SJSA1 (cell line): ENCODE data around the gene NHS. TPM values are rescaled to one million over a fixed set of nuclear protein-coding genes. Genes with fewer than 3 reads are reported as not detected.

Experiments used
- DNase-seq, 2 experiments: peaks; one replicate each; pipeline ENCODE4 v3.0.0-alpha.2; 2015 to 2020; ENCODE audit warnings: low spot score in 2 of 2, low read depth in 1 of 2
- H3K27ac ChIP-seq: fragments of 250-450 bp; sonication (Bioruptor Pico); 2 replicates; pipeline ENCODE4 v1.5.1; 2020; ENCODE audit warnings: mild to moderate bottlenecking, moderate library complexity
- H3K27me3 ChIP-seq: fragments of 250-450 bp; sonication (Bioruptor Pico); replicated peaks from 2 replicates; pipeline ENCODE4 v1.5.1; 2020; ENCODE audit warnings: mild to moderate bottlenecking, moderate library complexity
- H3K36me3 ChIP-seq: fragments of 250-450 bp; sonication (Bioruptor Pico); 2 replicates; pipeline ENCODE4 v1.5.1; 2020; ENCODE audit warnings: mild to moderate bottlenecking
- H3K4me1 ChIP-seq: fragments of 250-450 bp; sonication (Bioruptor Pico); replicated peaks from 2 replicates; pipeline ENCODE4 v1.6.1; 2021; ENCODE audit warnings: mild to moderate bottlenecking
- H3K4me3 ChIP-seq: fragments of 250-450 bp; sonication (Bioruptor Pico); 2 replicates; pipeline ENCODE4 v1.5.1; 2020; ENCODE audit warnings: mild to moderate bottlenecking
- H3K9me3 ChIP-seq: fragments of 250-450 bp; sonication (Bioruptor Pico); replicated peaks from 2 replicates; pipeline ENCODE4 v1.5.1; 2020; ENCODE audit warnings: mild to moderate bottlenecking
- total RNA-seq: library from RNA; depleted of rRNA; stranded (reverse); fragments of >200 nt; shearing (Covaris generic); gene quantifications from 2 replicates; pipeline ENCODE4 v1.2.3, GENCODE V29; 2014

Gene NHS
- total RNA-seq, 1 experiment from 2014 or later, result 2.6 TPM

GRCh38 chrX:17703201-17703600 lies 328.2 kb downstream of the NHS start:
- H3K27me3 ChIP-seq, result no peaks in the 10 kb centered on the region
- H3K27ac ChIP-seq, result peak overlapping the region; percentile 80
- peak in 1 of 2 experiments; percentile 36 for DNase-seq
- H3K36me3 ChIP-seq, result no peaks in the 10 kb centered on the region
- peaks cover 26% of the 10 kb centered on the region for H3K4me1 ChIP-seq
- H3K4me3 ChIP-seq, result no peak overlapping the region
- no peaks in the 10 kb centered on the region for H3K9me3 ChIP-seq

GRCh38 chrX:17705211-17705610 lies 330.2 kb downstream of the NHS start:
- H3K27ac ChIP-seq, result no peak overlapping the region
- H3K4me1 ChIP-seq, result peaks cover 26% of the 10 kb centered on the region
- H3K4me3 ChIP-seq, result no peak overlapping the region
- no peaks in the 10 kb centered on the region for H3K27me3 ChIP-seq
- H3K36me3 ChIP-seq, result no peaks in the 10 kb centered on the region
- no peak for DNase-seq
- no peaks in the 10 kb centered on the region for H3K9me3 ChIP-seq

GRCh38 chrX:17706676-17707075 lies 331.7 kb downstream of the NHS start:
- H3K9me3 ChIP-seq, result no peaks in the 10 kb centered on the region
- H3K4me3 ChIP-seq, result no peak overlapping the region
- H3K36me3 ChIP-seq, result no peaks in the 10 kb centered on the region
- no peaks in the 10 kb centered on the region for H3K27me3 ChIP-seq
- no peak for DNase-seq
- H3K27ac ChIP-seq, result no peak overlapping the region
- H3K4me1 ChIP-seq, result peaks cover 26% of the 10 kb centered on the region

GRCh38 chrX:17707731-17708130 lies 332.7 kb downstream of the NHS start:
- no peak for DNase-seq
- Histone ChIP-seq H3K4me1 (peaks cover 19% of the 10 kb centered on the region), H3K27me3 (no peaks in the 10 kb centered on the region), H3K27ac (no peak overlapping the region), H3K4me3 (no peak overlapping the region), H3K36me3 (no peaks in the 10 kb centered on the region), H3K9me3 (no peaks in the 10 kb centered on the region)

GRCh38 chrX:17710871-17711301 lies 335.9 kb downstream of the NHS start:
- H3K4me1 ChIP-seq, result peaks cover 7% of the 10 kb centered on the region
- no peaks in the 10 kb centered on the region for H3K36me3 ChIP-seq
- no peaks in the 10 kb centered on the region for H3K27me3 ChIP-seq
- DNase-seq, result no peak
- no peak overlapping the region for H3K27ac ChIP-seq
- H3K4me3 ChIP-seq, result no peak overlapping the region
- no peaks in the 10 kb centered on the region for H3K9me3 ChIP-seq

GRCh38 chrX:17713288-17713687 lies 338.3 kb downstream of the NHS start:
- H3K27me3 ChIP-seq, result no peaks in the 10 kb centered on the region
- H3K4me1 ChIP-seq, result no peaks in the 10 kb centered on the region
- H3K9me3 ChIP-seq, result no peaks in the 10 kb centered on the region
- H3K36me3 ChIP-seq, result no peaks in the 10 kb centered on the region
- no peak for DNase-seq
- no peak overlapping the region for H3K4me3 ChIP-seq
- no peak overlapping the region for H3K27ac ChIP-seq

- Histone ChIP-seq H3K9me3 (no peaks in the 10 kb centered on the region), H3K27ac (no peak overlapping the region), H3K4me1 (no peaks in the 10 kb centered on the region), H3K4me3 (no peak overlapping the region), H3K36me3 (no peaks in the 10 kb centered on the region), H3K27me3 (no peaks in the 10 kb centered on the region)
- no peak for DNase-seq
These were observed 343.7 kb downstream of the NHS start for GRCh38 chrX:17718649-17719165.

GRCh38 chrX:17719711-17720110 lies 344.7 kb downstream of the NHS start:
- no peaks in the 10 kb centered on the region for H3K4me1 ChIP-seq
- no peak for DNase-seq

GRCh38 chrX:17721715-17722114 lies 346.7 kb downstream of the NHS start:
- no peaks in the 10 kb centered on the region for H3K36me3 ChIP-seq
- H3K9me3 ChIP-seq, result no peaks in the 10 kb centered on the region

More at GRCh38 chrX:17719711-17720110, 344.7 kb downstream of the NHS start:
- H3K9me3 ChIP-seq, result no peaks in the 10 kb centered on the region
- H3K36me3 ChIP-seq, result no peaks in the 10 kb centered on the region
- no peak overlapping the region for H3K4me3 ChIP-seq
- no peaks in the 10 kb centered on the region for H3K27me3 ChIP-seq
- no peak overlapping the region for H3K27ac ChIP-seq

GRCh38 chrX:17725181-17725580 lies 350.2 kb downstream of the NHS start:
- Histone ChIP-seq H3K4me3 (no peak overlapping the region), H3K4me1 (no peaks in the 10 kb centered on the region), H3K27me3 (no peaks in the 10 kb centered on the region), H3K36me3 (no peaks in the 10 kb centered on the region), H3K27ac (no peak overlapping the region), H3K9me3 (no peaks in the 10 kb centered on the region)
- no peak for DNase-seq

More at GRCh38 chrX:17721715-17722114, 346.7 kb downstream of the NHS start:
- Histone ChIP-seq H3K27me3 (no peaks in the 10 kb centered on the region), H3K4me1 (no peaks in the 10 kb centered on the region), H3K27ac (no peak overlapping the region), H3K4me3 (no peak overlapping the region)
- no peak for DNase-seq

GRCh38 chrX:17732138-17732783 lies 357.3 kb downstream of the NHS start:
- DNase-seq, result no peak
- H3K4me3 ChIP-seq, result no peak overlapping the region
- no peaks in the 10 kb centered on the region for H3K9me3 ChIP-seq
- H3K27ac ChIP-seq, result no peak overlapping the region
- 0 out of 2 replicates have a peak, but pooled peaks cover 3% of the 10 kb centered on the region for H3K4me1 ChIP-seq
- H3K27me3 ChIP-seq, result no peaks in the 10 kb centered on the region
- no peaks in the 10 kb centered on the region for H3K36me3 ChIP-seq

- H3K27ac ChIP-seq, result no peak overlapping the region
- no peaks in the 10 kb centered on the region for H3K9me3 ChIP-seq
- H3K27me3 ChIP-seq, result no peaks in the 10 kb centered on the region
- no peaks in the 10 kb centered on the region for H3K36me3 ChIP-seq
- H3K4me3 ChIP-seq, result no peak overlapping the region
- no peak for DNase-seq
- 0 out of 2 replicates have a peak, but pooled peaks cover 3% of the 10 kb centered on the region for H3K4me1 ChIP-seq
These were observed 360.4 kb downstream of the NHS start for GRCh38 chrX:17735406-17735805.

GRCh38 chrX:17736478-17736855 lies 361.5 kb downstream of the NHS start:
- Histone ChIP-seq H3K27ac (peak overlapping the region; percentile 74), H3K4me3 (peak overlapping the region; percentile 41), H3K36me3 (no peaks in the 10 kb centered on the region), H3K9me3 (no peaks in the 10 kb centered on the region), H3K27me3 (no peaks in the 10 kb centered on the region), H3K4me1 (0 out of 2 replicates have a peak, but pooled peaks cover 3% of the 10 kb centered on the region)
- no peak for DNase-seq

GRCh38 chrX:17736856-17737709 lies 362.1 kb downstream of the NHS start, which contains the start of gene SCML1:
Gene SCML1, plus strand, starts transcription at chrX:17737493. Its CDS starts 6,694 bp downstream, at chrX:17744187.
- Histone ChIP-seq H3K27me3 (no peaks in the 10 kb centered on the region), H3K4me1 (0 out of 2 replicates have a peak, but pooled peaks cover 3% of the 10 kb centered on the region), H3K9me3 (no peaks in the 10 kb centered on the region), H3K36me3 (no peaks in the 10 kb centered on the region), H3K27ac (peak within 1 kb of the TSS; percentile 93), H3K4me3 (peak within 1 kb of the TSS; percentile 75)
- peak; percentile 93 to 97 for DNase-seq
